Activated T-helper 2 cell treated with anti-CD3 and anti-CD28 coated beads, Interferon-gamma antibody, Interleukin-2, Interleukin-4, amounts not matched to agents 10 μg/mL and 5 μg/mL and 100 μg/mL, durations not matched to agents 14 hours and 24 hours and 36 hours (primary cell): ENCODE measurements around the gene BIRC5. TPM values are rescaled to one million over a fixed set of nuclear protein-coding genes. Genes with fewer than 3 reads are reported as not detected.
"Not testable (repeated sequence)": the region's sequence is repeated elsewhere in the genome, so short reads cannot be mapped to it uniquely, and the experiment has no call there.

Experiments
- DNase-seq: peaks from one replicate; pipeline ENCODE4 v3.0.0; 2021; ENCODE audit warnings: low spot score
- H3K27ac Mint-ChIP-seq: one replicate; pipeline ENCODE4 v1.8.0; 2021; ENCODE audit warnings: mixed read lengths
- H3K27me3 Mint-ChIP-seq: one replicate; pipeline ENCODE4 v1.8.0; 2021; ENCODE audit warnings: low read depth, mixed read lengths
- H3K36me3 Mint-ChIP-seq: one replicate; pipeline ENCODE4 v1.8.0; 2021; ENCODE audit warnings: low read depth, mixed read lengths
- H3K4me1 Mint-ChIP-seq: one replicate; pipeline ENCODE4 v1.8.0; 2021; ENCODE audit warnings: low read depth, mixed read lengths
- H3K4me3 Mint-ChIP-seq: one replicate; pipeline ENCODE4 v1.8.0; 2021; ENCODE audit warnings: low read depth, mild to moderate bottlenecking, moderate library complexity, mixed read lengths
- H3K9me3 Mint-ChIP-seq: one replicate; pipeline ENCODE4 v1.8.0; 2021; ENCODE audit warnings: mixed read lengths
- intact Hi-C: fragments of 100-400 bp; cut with micrococcal nuclease; formaldehyde crosslinking; loops from one replicate; pipeline ENCODE4 v1.15.1; 2023
- total RNA-seq: library from RNA; stranded (reverse); gene quantifications from 2 replicates; pipeline ENCODE4 v1.2.3, GENCODE V29; 2022

BIRC5 gene
- total RNA-seq, 1 donor from 2014 or later, result 48.4 TPM

DNA sequence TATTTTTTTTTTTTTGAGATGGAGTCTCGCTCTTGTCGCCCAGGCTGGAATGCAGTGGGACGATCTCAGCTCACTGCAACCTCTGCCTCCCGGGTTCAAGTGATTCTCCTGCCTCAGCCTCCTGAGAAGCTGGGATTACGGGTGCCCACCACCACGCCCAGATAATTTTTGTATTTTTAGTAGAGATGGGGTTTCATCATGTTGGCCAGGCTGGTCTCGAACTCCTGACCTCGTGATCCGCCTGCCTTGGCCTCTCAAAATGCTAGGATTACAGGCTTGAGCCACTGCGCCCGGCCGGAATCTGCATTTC, 39.5 kb downstream of the BIRC5 start:
- DNase-seq, intact Hi-C loops, H3K36me3 Mint-ChIP-seq, H3K9me3 Mint-ChIP-seq, H3K27me3 Mint-ChIP-seq: not testable (repeated sequence)
- Mint-ChIP-seq H3K27ac (peak overlapping the region; percentile 28), H3K4me3 (peak overlapping the region; percentile 76), H3K4me1 (peaks cover 32% of the 10 kb centered on the region)

DNA sequence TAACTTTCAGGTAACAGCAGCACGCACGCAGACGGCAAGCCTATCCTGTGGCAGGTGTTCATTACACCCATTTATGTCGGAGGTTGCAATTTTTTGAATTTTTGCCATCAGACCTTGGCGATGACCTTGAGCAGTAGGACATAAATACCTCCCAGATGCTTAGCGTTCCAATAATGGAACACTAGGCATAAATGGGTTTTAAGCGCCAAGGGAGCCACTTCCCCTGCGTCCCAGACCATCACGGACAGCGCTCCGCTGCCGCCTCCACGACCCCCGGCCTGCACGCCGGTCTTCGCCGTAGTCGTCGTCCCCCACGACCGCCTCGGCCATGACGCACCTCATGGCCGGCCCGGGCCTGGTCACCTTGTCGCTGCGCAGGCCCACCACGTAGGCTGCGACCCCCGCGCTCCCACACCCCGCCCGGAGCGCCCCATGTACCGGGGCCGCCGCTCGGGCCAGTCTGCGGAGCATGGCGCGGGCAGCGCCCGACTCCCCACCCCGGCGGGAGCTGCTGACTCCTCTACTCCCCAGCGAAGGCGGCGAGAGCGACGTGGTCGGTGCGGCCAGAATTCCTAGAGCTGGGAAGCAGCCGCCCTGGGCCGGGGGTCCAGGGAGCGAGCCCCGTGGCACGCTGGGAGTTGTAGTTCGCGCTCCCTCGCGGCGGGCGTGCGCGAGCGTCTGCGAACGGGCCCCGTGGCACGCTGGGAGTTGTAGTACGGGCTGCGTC, 40.1 kb downstream of the BIRC5 start:
- Mint-ChIP-seq H3K9me3 (no peaks in the 10 kb centered on the region), H3K4me3 (peak overlapping the region; percentile 76), H3K4me1 (peaks cover 32% of the 10 kb centered on the region), H3K36me3 (no peaks in the 10 kb centered on the region), H3K27ac (peak overlapping the region; percentile 72), H3K27me3 (peaks cover 1% of the 10 kb centered on the region)
- peak; percentile 73 for DNase-seq
- intact Hi-C loops, result no loop called here

DNA sequence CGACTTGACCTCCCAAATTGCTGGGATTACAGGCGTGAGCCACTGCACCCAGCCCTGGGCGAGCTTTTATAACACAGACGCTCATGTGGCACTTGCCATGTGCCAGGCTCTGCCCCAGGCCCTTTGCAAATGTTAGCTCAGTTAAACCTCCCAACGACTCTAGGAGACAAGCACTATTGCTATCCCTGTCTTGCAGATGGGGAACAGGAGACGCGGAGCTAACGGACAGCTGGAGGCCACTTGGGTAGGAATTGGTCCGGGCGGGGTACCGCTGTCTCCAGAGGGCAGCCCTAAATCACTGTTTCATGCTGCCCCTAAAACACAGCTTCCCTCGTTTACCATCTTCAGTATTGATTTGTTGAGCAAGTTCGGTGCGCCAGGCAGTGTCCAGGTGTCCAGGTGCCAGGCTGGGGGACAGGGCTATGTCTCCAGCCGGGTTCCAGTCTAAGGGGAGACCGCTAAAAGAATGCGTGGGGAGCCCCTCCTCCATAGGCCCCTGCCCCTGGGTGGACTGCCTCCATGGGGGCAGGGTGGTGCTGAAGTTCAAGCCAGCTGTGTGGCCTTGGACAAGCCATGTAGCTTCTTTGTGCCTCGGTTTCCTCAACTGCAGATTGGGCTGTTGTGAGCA, 41.1 kb downstream of the BIRC5 start:
- Mint-ChIP-seq H3K4me3 (peak overlapping the region; percentile 59), H3K4me1 (peaks cover 39% of the 10 kb centered on the region)
- intact Hi-C loops, result no loop called here

DNA sequence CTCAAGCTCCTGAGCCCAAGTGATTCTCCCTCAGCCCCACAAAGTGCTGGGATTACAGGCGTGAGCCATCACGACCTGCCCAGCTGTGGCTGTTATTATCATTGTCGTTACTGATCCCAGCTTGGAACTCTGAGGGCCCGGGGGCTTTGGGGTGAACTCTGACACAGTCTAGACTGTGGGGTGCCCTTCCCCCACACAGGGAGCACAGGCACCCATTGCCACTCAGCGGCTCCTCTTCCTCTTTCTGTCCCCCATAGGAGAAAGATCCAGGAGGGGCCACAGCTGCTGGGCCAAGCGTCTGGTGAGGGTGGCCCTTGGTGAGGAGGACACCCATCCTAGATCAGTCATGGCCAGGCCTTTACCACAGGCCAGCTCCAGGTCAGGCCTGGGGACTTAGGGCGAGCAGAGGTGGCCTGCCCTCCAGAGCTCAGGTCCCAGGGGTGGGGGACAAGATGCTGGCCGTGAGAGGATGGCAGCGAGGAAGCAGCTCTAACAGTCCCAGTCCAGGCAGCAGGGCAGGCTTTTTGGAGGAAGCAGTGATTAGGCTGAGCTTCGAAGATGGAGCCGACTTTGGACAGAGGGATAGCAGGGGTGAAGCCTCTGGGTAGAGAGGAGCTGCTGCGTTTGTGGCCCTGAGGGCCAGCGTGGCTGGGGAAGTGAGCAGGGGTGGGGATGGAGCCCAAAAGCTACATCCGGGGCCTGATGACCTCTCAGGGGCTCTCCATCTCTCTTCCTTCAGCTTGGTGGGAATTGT, 42.1 kb downstream of the BIRC5 start:
- no peak overlapping the region for H3K27ac Mint-ChIP-seq
- peaks cover 39% of the 10 kb centered on the region for H3K4me1 Mint-ChIP-seq
- H3K4me3 Mint-ChIP-seq, result no peak overlapping the region

More for the DNA sequence above, 41.1 kb downstream of the BIRC5 start:
- Mint-ChIP-seq H3K9me3 (no peaks in the 10 kb centered on the region), H3K27me3 (peaks cover 1% of the 10 kb centered on the region), H3K36me3 (no peaks in the 10 kb centered on the region), H3K27ac (no peak overlapping the region)
- no peak for DNase-seq

DNA sequence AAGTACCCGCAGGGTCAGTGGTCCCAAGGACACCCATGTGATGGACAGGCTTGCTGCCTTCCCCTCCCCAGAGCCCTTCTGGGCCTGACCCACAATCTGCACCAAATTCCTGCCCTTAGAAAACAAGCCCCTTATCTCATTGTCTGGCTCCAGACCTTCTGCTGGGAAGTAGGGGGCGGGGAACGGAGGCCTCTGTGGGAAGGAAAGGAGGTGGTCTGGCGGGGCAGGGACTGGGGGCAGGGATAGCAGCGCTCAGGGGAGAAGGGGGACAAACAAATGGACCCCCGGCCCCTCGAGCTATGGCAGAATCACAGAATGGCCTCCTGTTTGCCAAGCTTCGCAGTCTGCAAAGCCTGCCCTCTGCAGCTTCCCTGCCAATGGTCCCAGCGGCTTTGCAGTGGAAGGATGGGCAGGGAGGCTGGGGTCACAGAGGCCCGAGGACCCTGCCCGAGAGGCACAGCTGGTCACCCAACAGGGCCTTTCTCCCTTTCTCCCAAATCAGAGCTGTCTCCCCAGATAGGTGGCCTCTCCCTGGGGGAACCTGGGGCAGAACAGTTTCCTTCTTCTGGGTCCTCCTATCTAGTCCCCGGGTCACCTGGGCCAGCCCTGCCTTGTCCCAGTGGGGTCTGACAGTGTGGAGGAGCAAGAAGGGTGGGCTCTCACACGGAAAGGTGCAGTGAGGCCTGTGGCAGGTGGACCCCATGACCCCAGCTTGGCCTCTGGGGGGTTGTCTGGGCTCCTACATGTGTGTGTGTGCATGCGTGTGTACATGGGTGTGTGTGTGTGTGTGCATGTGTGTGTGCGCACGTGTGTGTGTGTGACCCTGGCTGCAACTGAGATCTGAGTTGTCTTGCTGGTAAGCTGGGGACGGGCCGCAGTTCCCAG, 42.9 kb downstream of the BIRC5 start:
- DNase-seq, result no peak
- intact Hi-C loops, result no loop called here
- H3K4me1 Mint-ChIP-seq, result peaks cover 37% of the 10 kb centered on the region
- no peak overlapping the region for H3K4me3 Mint-ChIP-seq
- no peaks in the 10 kb centered on the region for H3K27me3 Mint-ChIP-seq
- no peaks in the 10 kb centered on the region for H3K9me3 Mint-ChIP-seq
- H3K36me3 Mint-ChIP-seq, result no peaks in the 10 kb centered on the region
- H3K27ac Mint-ChIP-seq, result no peak overlapping the region

More for the DNA sequence above, 42.1 kb downstream of the BIRC5 start:
- Mint-ChIP-seq H3K36me3 (no peaks in the 10 kb centered on the region), H3K9me3 (no peaks in the 10 kb centered on the region), H3K27me3 (no peaks in the 10 kb centered on the region)
- intact Hi-C loops, result no loop called here
- DNase-seq, result no peak

DNA sequence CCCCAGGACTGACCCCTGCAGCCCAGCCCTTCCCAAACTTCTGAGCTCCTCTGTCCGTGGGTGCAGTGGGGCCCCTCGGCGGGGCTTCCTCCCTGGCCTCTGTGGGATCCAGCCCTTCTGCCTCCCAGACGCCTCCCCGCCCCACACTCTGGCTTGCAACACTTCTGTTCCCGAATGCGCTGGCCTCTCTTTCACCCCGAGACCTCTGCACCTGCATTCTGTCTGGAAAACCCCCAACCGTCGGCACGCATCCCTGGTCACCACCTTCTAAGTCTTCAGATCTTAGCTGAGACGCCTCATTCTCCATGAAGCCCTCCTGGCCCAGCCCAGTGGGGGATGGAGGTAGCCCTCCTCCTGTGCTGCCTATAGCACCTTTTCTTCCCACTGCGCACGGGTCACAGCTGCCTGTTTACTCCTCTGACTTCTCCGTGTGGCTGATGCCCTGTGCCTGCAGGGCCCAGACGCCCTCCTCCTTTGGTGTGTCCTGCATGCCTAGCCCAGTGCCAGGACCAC, 43.8 kb downstream of the BIRC5 start:
- intact Hi-C loops, result loop anchor here (2.0 kb wide), 1 partner anchor 99 kb away; no protein-coding TSS in a partner anchor
- no peaks in the 10 kb centered on the region for H3K36me3 Mint-ChIP-seq
- H3K4me1 Mint-ChIP-seq, result peaks cover 35% of the 10 kb centered on the region
- no peaks in the 10 kb centered on the region for H3K9me3 Mint-ChIP-seq
- no peak for DNase-seq
- no peaks in the 10 kb centered on the region for H3K27me3 Mint-ChIP-seq
- peak overlapping the region; percentile 81 for H3K27ac Mint-ChIP-seq
- H3K4me3 Mint-ChIP-seq, result peak overlapping the region; percentile 30

DNA sequence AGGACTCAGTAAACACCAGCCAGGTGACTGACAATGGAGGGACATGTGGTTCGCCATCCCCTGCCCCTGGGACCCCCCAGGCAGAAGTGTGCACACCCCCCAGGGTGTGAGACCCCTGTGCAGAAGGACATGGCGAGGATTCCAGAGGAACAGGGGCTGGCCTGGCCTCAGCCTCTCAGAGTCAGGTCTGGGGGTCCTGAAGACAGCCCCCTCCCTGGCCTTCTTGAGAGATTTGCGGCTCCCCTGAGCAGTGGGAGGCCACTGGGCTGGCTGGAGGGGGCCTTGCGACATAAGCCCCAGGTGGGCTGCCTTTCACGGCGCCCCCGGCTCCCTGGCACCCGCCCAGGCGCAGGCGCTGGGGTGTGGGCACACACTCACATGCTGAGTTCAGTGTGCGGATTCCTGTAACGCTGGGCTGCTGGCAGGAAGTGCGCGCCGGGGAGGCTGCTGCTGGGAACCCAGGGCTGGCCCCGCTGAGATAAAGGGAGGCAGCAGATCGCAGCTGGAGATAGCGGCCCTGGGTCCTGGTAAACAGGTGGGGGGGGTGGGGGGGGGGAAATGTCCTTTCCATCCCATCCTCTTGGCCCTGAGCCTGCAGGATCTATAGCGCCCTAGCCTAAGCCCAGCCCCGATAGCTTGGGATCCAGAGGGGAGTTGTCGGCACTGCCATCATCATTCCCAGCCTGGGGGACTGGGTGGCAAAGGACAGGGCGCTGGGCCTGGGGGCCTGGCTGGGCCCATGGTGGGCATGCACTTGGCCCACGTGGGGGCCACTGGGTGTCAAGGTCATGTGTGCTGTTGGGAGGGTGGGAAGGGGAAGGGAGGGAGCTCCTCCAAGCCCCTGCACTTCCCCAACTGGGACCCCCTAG, 44.5 kb downstream of the BIRC5 start:
- no peaks in the 10 kb centered on the region for H3K36me3 Mint-ChIP-seq
- intact Hi-C loops, result loop anchor here (2.0 kb wide), 1 partner anchor 98 kb away; no protein-coding TSS in a partner anchor
- peak; percentile 66 for DNase-seq

DNA sequence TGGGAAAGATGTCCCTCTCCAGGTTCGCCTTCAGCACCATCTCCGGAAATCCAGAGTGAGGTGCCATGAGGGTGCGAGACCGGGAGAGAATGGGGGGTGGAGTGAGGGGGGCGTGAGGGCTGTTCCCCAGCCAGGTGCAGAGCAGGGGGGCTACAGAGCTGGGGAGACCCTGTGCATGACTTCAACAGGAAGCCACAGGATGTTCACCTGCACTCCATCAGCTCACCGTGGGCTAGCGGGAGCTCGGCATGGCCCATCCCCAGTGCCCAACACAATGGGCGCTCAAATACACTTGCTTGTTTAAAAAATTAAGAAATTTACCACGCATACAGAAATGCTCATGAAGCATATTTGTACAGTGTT, 45.1 kb downstream of the BIRC5 start:
- peaks cover 32% of the 10 kb centered on the region for H3K4me1 Mint-ChIP-seq
- no peak for DNase-seq
- H3K27ac Mint-ChIP-seq, result no peak overlapping the region
- no peak overlapping the region for H3K4me3 Mint-ChIP-seq
- no peaks in the 10 kb centered on the region for H3K9me3 Mint-ChIP-seq
- H3K27me3 Mint-ChIP-seq, result no peaks in the 10 kb centered on the region
- no peaks in the 10 kb centered on the region for H3K36me3 Mint-ChIP-seq
- intact Hi-C loops, result loop anchor here (2.0 kb wide), 1 partner anchor 98 kb away; no protein-coding TSS in a partner anchor

More for the DNA sequence above, 44.5 kb downstream of the BIRC5 start:
- H3K27me3 Mint-ChIP-seq, result no peaks in the 10 kb centered on the region
- H3K9me3 Mint-ChIP-seq, result no peaks in the 10 kb centered on the region
- H3K4me3 Mint-ChIP-seq, result peak overlapping the region; percentile 68
- H3K27ac Mint-ChIP-seq, result peak overlapping the region; percentile 81
- peaks cover 33% of the 10 kb centered on the region for H3K4me1 Mint-ChIP-seq

DNA sequence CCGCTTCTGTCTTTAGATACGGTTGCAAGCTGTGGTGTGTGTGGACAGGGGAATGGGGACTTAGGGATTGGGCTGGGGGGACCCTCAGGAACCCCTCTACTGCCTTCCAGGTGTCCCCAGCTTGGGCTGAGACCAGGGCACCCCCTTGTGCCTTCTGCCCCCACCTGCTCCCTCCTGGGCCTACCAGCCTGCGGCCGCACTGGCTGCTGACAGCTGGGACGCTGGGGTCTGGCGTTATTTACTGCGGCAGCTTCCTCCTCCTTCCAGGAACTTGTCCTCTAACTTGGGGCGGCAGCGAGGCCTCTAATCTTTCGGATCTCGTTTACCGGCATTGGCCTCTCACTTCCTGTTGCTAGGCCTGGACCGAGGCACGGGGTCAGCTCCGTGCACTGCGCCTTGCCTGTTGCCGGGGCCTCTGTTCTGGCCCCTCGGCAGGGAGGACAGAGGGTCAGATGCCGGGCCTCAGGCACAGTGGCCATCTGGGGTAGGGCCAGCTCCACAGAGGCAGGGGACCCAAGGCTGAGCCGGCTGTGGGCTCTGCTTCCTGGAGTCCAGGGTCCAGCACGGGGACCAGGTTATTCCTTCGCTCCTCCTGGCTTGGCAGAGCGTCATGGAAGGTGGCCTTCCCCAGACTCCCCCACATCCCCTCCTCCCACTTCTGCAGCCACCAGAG, 49.1 kb downstream of the BIRC5 start:
- H3K4me1 Mint-ChIP-seq, result peaks cover 22% of the 10 kb centered on the region
- H3K27me3 Mint-ChIP-seq, result no peaks in the 10 kb centered on the region
- intact Hi-C loops, result no loop called here
- H3K4me3 Mint-ChIP-seq, result no peak overlapping the region
- no peaks in the 10 kb centered on the region for H3K36me3 Mint-ChIP-seq
- no peak for DNase-seq
- no peaks in the 10 kb centered on the region for H3K9me3 Mint-ChIP-seq
- H3K27ac Mint-ChIP-seq, result peak overlapping the region; percentile 84

DNA sequence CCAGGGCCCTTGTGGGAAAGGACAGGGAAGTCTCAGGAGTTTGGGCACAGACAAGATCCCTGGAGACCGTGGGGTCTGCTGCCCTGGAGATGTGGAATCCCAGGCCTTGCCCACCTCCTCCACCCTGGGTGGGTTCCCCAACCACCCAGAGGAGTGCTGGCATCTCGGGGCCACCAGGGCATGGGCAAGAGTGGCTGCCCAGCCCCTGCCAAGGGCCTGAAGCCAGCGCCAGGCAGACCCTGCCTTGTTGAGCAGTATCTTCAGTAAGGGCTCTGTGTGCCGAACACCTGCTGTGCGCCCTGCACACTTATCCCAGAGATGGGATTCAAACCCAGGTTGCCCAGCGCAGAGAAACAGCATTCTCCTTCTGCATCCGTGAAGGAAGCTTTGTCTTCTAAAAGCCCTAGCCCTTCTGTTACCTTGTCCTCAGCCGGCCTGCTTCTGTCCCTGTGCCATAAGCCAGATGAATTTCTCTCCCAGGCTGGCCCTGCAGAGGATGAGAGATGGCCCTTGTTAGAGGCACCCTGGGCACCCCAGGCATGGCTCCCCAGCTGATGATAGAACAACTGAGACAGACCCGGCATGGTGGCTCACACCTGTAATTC, 49.8 kb downstream of the BIRC5 start:
- Mint-ChIP-seq H3K36me3 (no peaks in the 10 kb centered on the region), H3K4me3 (no peak overlapping the region), H3K9me3 (no peaks in the 10 kb centered on the region), H3K4me1 (peaks cover 21% of the 10 kb centered on the region), H3K27me3 (no peaks in the 10 kb centered on the region), H3K27ac (peak overlapping the region; percentile 84)
- intact Hi-C loops, result no loop called here
- DNase-seq, result no peak

DNA sequence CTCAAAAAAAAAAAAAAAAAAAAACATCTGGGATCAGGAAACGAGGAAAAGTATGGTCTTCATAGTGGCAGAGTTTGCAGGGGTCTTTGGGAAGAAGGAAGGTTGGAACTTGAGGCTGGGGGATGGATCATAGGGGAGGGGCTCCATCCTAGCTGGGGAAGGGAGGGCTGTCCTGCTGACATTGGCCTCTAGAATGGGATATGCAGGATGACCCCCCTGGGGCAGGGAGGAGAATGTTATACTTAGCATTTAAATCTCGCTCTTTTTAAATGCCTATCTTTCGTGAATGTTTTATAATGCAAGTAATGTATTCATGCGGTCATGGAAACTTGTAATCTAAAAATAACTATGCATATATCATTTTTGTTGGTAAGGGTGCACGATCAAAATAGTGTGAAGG, 50.5 kb downstream of the BIRC5 start:
- H3K27me3 Mint-ChIP-seq, result no peaks in the 10 kb centered on the region
- no peak for DNase-seq
- H3K4me3 Mint-ChIP-seq, result no peak overlapping the region
- H3K36me3 Mint-ChIP-seq, result no peaks in the 10 kb centered on the region
- H3K4me1 Mint-ChIP-seq, result peaks cover 19% of the 10 kb centered on the region
- no peaks in the 10 kb centered on the region for H3K9me3 Mint-ChIP-seq
- intact Hi-C loops, result no loop called here
- H3K27ac Mint-ChIP-seq, result peak overlapping the region; percentile 78
